22Rv1 (cell line): Measurements from ENCODE around the gene THY1.
"Not testable (repeated sequence)": the region's sequence is repeated elsewhere in the genome, so short reads cannot be mapped to it uniquely, and the experiment has no call there.

ENCODE experiments used
- H3K27ac ChIP-seq: fragments of 450-650 bp; 2 replicates; pipeline ENCODE4 v1.5.1; 2017
- CTCF ChIP-seq: fragments of 450-650 bp; IDR thresholded peaks from 2 replicates; pipeline ENCODE4 v1.5.1; 2017; ENCODE audit warnings: mild to moderate bottlenecking
- ZFX ChIP-seq: fragments of 450-650 bp; IDR thresholded peaks from 2 replicates; pipeline ENCODE4 v1.6.1; 2017; ENCODE audit warnings: antibody characterized with exemption, borderline replicate concordance

Gene THY1

GRCh38 chr11:119461229-119461963, 38.4 kb upstream of the THY1 start:
- H3K27ac ChIP-seq: no peak overlapping the region
- TF ChIP-seq CTCF: no peak

DNA sequence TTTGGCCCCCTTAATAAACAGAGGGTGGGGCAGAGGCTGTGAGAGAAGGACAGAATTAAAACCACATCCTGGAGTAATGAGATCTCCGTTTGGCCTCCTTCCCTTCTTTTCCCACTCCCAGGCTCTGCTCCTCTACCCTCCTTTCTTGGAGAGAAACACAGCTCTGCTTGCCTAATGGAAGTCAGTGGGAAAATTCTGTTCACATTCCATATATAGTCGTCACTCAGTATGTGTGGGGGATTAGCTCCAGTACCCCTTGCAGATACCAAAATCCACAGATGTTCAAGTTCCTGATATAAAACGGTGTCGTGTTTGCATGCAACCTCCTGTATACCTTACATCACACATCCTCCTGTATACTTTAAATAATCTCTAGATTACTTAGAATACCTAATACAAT, 37.6 kb upstream of the THY1 start:
- TF ChIP-seq ZFX (no peak), CTCF (no peak)
- no peak overlapping the region for H3K27ac ChIP-seq

GRCh38 chr11:119460097-119460496, 37.1 kb upstream of the THY1 start:
- no peak for TF ChIP-seq ZFX
- no peak for TF ChIP-seq CTCF
- H3K27ac ChIP-seq: no peak overlapping the region

GRCh38 chr11:119459293-119459976, 36.5 kb upstream of the THY1 start:
- no peak for TF ChIP-seq CTCF
- no peak for TF ChIP-seq ZFX
- no peak overlapping the region for H3K27ac ChIP-seq

GRCh38 chr11:119455708-119456107, 32.7 kb upstream of the THY1 start:
- not testable (repeated sequence) for H3K27ac ChIP-seq

DNA sequence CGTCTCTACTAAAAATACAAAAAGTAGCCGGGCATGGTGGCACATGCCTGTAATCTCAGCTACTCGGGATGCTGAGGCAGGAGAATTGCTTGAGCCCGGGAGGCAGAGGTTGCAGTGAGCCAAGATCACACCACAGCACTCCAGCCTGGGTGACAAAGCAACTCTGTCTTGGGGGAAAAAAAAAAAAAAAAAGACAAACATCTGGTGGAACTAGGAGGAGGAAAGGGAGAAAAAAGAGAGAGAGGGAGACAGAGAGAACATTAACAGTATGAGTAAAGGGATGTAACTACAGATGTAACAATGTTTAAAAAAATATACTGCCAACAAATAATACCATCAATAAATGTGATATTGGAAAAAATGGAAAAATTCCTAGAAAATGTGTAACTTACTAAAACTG, 32.3 kb upstream of the THY1 start:
- H3K27ac ChIP-seq: not testable (repeated sequence)

DNA sequence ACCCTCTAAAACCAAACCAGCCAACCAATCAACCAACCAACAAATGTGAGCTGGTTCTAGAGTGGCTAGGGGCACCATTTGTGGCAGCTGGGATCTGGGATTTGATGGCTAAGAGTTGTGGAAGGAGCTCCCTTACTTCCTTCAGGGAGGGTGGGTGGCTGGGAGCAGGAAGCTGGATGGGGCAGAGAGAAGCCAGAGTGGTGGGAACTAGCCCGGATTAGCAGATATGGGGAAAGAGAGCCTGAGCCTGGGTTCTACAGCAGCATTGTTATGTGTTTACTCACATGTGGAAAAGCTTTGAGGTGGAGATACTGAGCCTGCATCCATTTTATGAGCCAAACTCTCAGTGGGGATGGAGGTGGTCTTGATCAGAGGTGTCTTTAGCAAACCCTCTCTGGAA, 30.9 kb upstream of the THY1 start:
- TF ChIP-seq CTCF (no peak), ZFX (no peak)
- H3K27ac ChIP-seq: no peak overlapping the region

GRCh38 chr11:119450590-119451326, 27.8 kb upstream of the THY1 start:
- H3K27ac ChIP-seq: no peak overlapping the region
- TF ChIP-seq CTCF (no peak), ZFX (no peak)
